22Rv1 (cell line): ENCODE data around the gene TMEM17.
A peak's percentile ranks its signal among the peaks of the same experiment; 100 is the strongest.
"Not testable (repeated sequence)": the region's sequence is repeated elsewhere in the genome, so short reads cannot be mapped to it uniquely, and the experiment has no call there.

ENCODE experiments used
- H3K27ac ChIP-seq: fragments of 450-650 bp; 2 replicates; pipeline ENCODE4 v1.5.1; 2017
- CTCF ChIP-seq: fragments of 450-650 bp; IDR thresholded peaks from 2 replicates; pipeline ENCODE4 v1.5.1; 2017; ENCODE audit warnings: mild to moderate bottlenecking
- ZFX ChIP-seq: fragments of 450-650 bp; IDR thresholded peaks from 2 replicates; pipeline ENCODE4 v1.6.1; 2017; ENCODE audit warnings: antibody characterized with exemption, borderline replicate concordance

TMEM17 gene

GRCh38 chr2:62539606-62540407 lies 33.8 kb upstream of the TMEM17 start:
- no peak overlapping the region for H3K27ac ChIP-seq
- TF ChIP-seq ZFX = no peak
- no peak for TF ChIP-seq CTCF

GRCh38 chr2:62538756-62539155 lies 32.8 kb upstream of the TMEM17 start:
- no peak for TF ChIP-seq CTCF
- no peak for TF ChIP-seq ZFX

GRCh38 chr2:62537814-62538213 lies 31.8 kb upstream of the TMEM17 start:
- TF ChIP-seq CTCF (no peak), ZFX (no peak)
- no peak overlapping the region for H3K27ac ChIP-seq

More at GRCh38 chr2:62538756-62539155, 32.8 kb upstream of the TMEM17 start:
- H3K27ac ChIP-seq = no peak overlapping the region

GRCh38 chr2:62536873-62537547 lies 31.0 kb upstream of the TMEM17 start:
- TF ChIP-seq CTCF = no peak
- no peak for TF ChIP-seq ZFX
- H3K27ac ChIP-seq = no peak overlapping the region

- H3K27ac ChIP-seq = not testable (repeated sequence)
Measured at GRCh38 chr2:62535521-62535920, 29.5 kb upstream of the TMEM17 start.

- no peak overlapping the region for H3K27ac ChIP-seq
Measured at GRCh38 chr2:62531594-62531993, 25.6 kb upstream of the TMEM17 start.

GRCh38 chr2:62529758-62530157 lies 23.8 kb upstream of the TMEM17 start:
- no peak for TF ChIP-seq ZFX
- no peak for TF ChIP-seq CTCF
- H3K27ac ChIP-seq = 0 out of 2 replicates have a peak overlapping the region, but pooled peaks have one; percentile 85

More at GRCh38 chr2:62531594-62531993, 25.6 kb upstream of the TMEM17 start:
- TF ChIP-seq ZFX (no peak), CTCF (no peak)
